IMR-90 (cell line): Measurements from ENCODE around the gene EVA1A. TPM values are rescaled to one million over a fixed set of nuclear protein-coding genes. Genes with fewer than 3 reads are reported as not detected.
"Not testable (repeated sequence)": the region's sequence is repeated elsewhere in the genome, so short reads cannot be mapped to it uniquely, and the experiment has no call there.

Experiments
- ATAC-seq: fragments of 200-7000 bp; cut with Tn5 transposase; 2 replicates; pipeline ENCODE4 v1.9.1; 2020; ENCODE audit warnings: low read depth, mild to moderate bottlenecking, moderate library complexity
- BruUV-seq: library from RNA; stranded (reverse); fragments of 400-500 nt; replicated peaks from 2 replicates; lab custom pipeline; 2021; lab: Mats Ljungman, UMichigan
- CTCF ChIA-PET: fragments of 300-600 bp; formaldehyde crosslinking; extraction: SDS; loops from one replicate; lab custom pipeline; 2021; ENCODE audit warnings: antibody characterized with exemption; lab: Yijun Ruan, JAX
- POLR2A ChIA-PET: fragments of 300-600 bp; sonication (Branson Sonifier 250); formaldehyde crosslinking; loops from one replicate; lab custom pipeline; 2022; ENCODE audit warnings: antibody characterized with exemption; ENCODE audit not compliant: unreplicated experiment; lab: Charles Lee
- DNase-seq: peaks from one replicate; pipeline ENCODE4 v3.0.0; 2013
- H2AFZ ChIP-seq: replicated peaks from 2 replicates; pipeline ENCODE3; 2013; ENCODE audit warnings: low read length, mild to moderate bottlenecking; ENCODE audit not compliant: poor library complexity
- H2AK5ac ChIP-seq: 2 replicates; pipeline ENCODE4 v1.6.1; 2013; ENCODE audit warnings: low read depth, low read length, inconsistent platforms
- H2AK9ac ChIP-seq: replicated peaks from 2 replicates; pipeline ENCODE3; 2013; ENCODE audit warnings: mild to moderate bottlenecking, low read depth, low read length, moderate library complexity; ENCODE audit not compliant: poor library complexity
- H2BK120ac ChIP-seq: 2 replicates; pipeline ENCODE4 v1.6.1; 2013; ENCODE audit warnings: low read depth, low read length, inconsistent platforms
- H2BK15ac ChIP-seq: 3 replicates; pipeline ENCODE4 v1.6.1; 2013; ENCODE audit warnings: low read depth, low read length, inconsistent platforms
- H2BK20ac ChIP-seq: 2 replicates; pipeline ENCODE4 v1.6.1; 2013; ENCODE audit warnings: low read depth, mild to moderate bottlenecking, inconsistent platforms, low read length, moderate library complexity
- H2BK5ac ChIP-seq: 2 replicates; pipeline ENCODE4 v1.6.1; 2013; ENCODE audit warnings: mild to moderate bottlenecking, low read depth, low read length, inconsistent platforms; ENCODE audit not compliant: poor library complexity, severe bottlenecking
- H3K14ac ChIP-seq: replicated peaks from 2 replicates; pipeline ENCODE4 v1.6.1; 2013; ENCODE audit warnings: low read depth, low read length, inconsistent platforms
- H3K18ac ChIP-seq: 2 replicates; pipeline ENCODE4 v1.6.1; 2013; ENCODE audit warnings: low read depth, low read length, control low read depth
- H3K23ac ChIP-seq: 2 replicates; pipeline ENCODE4 v1.6.1; 2013; ENCODE audit warnings: low read depth, low read length, inconsistent platforms
- H3K27ac ChIP-seq: 2 replicates; pipeline ENCODE4 v1.5.1; 2013; ENCODE audit warnings: mild to moderate bottlenecking, control low read depth, low read length; ENCODE audit not compliant: insufficient read depth
- H3K27me3 ChIP-seq: 2 replicates; pipeline ENCODE4 v1.6.1; 2013; ENCODE audit warnings: low read length; ENCODE audit not compliant: control insufficient read depth, insufficient read depth
- H3K36me3 ChIP-seq: 2 replicates; pipeline ENCODE4 v1.6.1; 2013; ENCODE audit warnings: low read length, mixed read lengths; ENCODE audit not compliant: control insufficient read depth, insufficient read depth
- H3K4ac ChIP-seq: 2 replicates; pipeline ENCODE4 v1.6.1; 2013; ENCODE audit warnings: low read depth, low read length, inconsistent platforms
- H3K4me1 ChIP-seq: 2 replicates; pipeline ENCODE4 v1.6.1; 2013; ENCODE audit warnings: low read length, mixed read lengths; ENCODE audit not compliant: control insufficient read depth, insufficient read depth
- H3K4me2 ChIP-seq: 2 replicates; pipeline ENCODE4 v1.6.1; 2013; ENCODE audit warnings: low read depth, mild to moderate bottlenecking, control low read depth, low read length, moderate library complexity
- H3K4me3 ChIP-seq: 2 replicates; pipeline ENCODE4 v1.5.1; 2013; ENCODE audit warnings: low read depth, mild to moderate bottlenecking, control low read depth, low read length, moderate library complexity; ENCODE audit not compliant: insufficient read depth
- H3K56ac ChIP-seq: 2 replicates; pipeline ENCODE4 v1.6.1; 2013; ENCODE audit warnings: low read length, inconsistent platforms; ENCODE audit not compliant: insufficient read depth; ENCODE audit errors: extremely low read depth
- H3K79me1 ChIP-seq, 2 experiments: 2 replicates each; pipeline ENCODE4 v1.6.1; 2013; ENCODE audit warnings: low read length in 2 of 2, inconsistent platforms in 1 of 2, low read depth in 1 of 2
- H3K9ac ChIP-seq: 2 replicates; pipeline ENCODE4 v1.6.1; 2013; ENCODE audit warnings: low read depth, low read length, control low read depth
- H3K9me1 ChIP-seq: 2 replicates; pipeline ENCODE4 v1.6.1; 2013; ENCODE audit warnings: low read length, inconsistent platforms; ENCODE audit not compliant: insufficient read depth
- H3K9me3 ChIP-seq: 2 replicates; pipeline ENCODE4 v1.6.1; 2013; ENCODE audit warnings: low read length; ENCODE audit not compliant: control insufficient read depth, insufficient read depth
- H4K20me1 ChIP-seq: 2 replicates; pipeline ENCODE4 v1.6.1; 2013; ENCODE audit warnings: low read length, inconsistent platforms; ENCODE audit not compliant: insufficient read depth
- H4K5ac ChIP-seq: 2 replicates; pipeline ENCODE4 v1.6.1; 2013; ENCODE audit warnings: mild to moderate bottlenecking, low read depth, low read length, control low read depth
- H4K8ac ChIP-seq, 2 experiments: 2 replicates each; pipeline ENCODE4 v1.6.1; 2013; ENCODE audit warnings: low read depth in 2 of 2, low read length in 2 of 2, control low read depth in 1 of 2, inconsistent platforms in 1 of 2
- H4K91ac ChIP-seq: 2 replicates; pipeline ENCODE4 v1.6.1; 2013; ENCODE audit warnings: low read depth, low read length, inconsistent platforms; ENCODE audit not compliant: insufficient read depth
- CHD1 ChIP-seq: IDR thresholded peaks from 2 replicates; pipeline ENCODE4 v1.6.1; 2012; ENCODE audit warnings: low read depth, low read length, improper control_type of control experiment
- WGBS, 2 experiments: methylation state at CpG; one replicate each; pipeline versions ENCODE4 v1.1.5 to v1.1.7; 2013; ENCODE audit warnings: missing lambda C conversion rate in 2 of 2; ENCODE audit not compliant: insufficient read length in 1 of 2; ENCODE audit errors: extremely low coverage in 2 of 2; 5-methylcytosine and 5-hydroxymethylcytosine counted together
- dilution Hi-C: fragments of 300-500 bp; cut with HindIII; formaldehyde crosslinking; loops from one replicate; pipeline ENCODE4 v1.14.3; 2018; ENCODE audit warnings: low sequenced_read_pairs; ENCODE audit not compliant: unreplicated experiment
- in situ Hi-C: fragments of 300-500 bp; cut with MboI; formaldehyde crosslinking; loops from 3 replicates; pipeline ENCODE4 v1.14.3; 2019; ENCODE audit warnings: low sequenced_read_pairs, inconsistent platforms, mixed read lengths
- intact Hi-C: fragments of 100-400 bp; cut with micrococcal nuclease; formaldehyde crosslinking; loops from 2 replicates; pipeline ENCODE4 v1.10.0; 2022
- polyA plus RNA-seq, 3 experiments: library from polyadenylated mRNA; depleted of rRNA; stranded (reverse); fragments of >200 nt; gene quantifications; 2 replicates each; pipeline ENCODE4 v1.2.3, GENCODE V29; 2012; ENCODE audit warnings: low replicate concordance in 1 of 3
- total RNA-seq: library from RNA; depleted of rRNA; stranded (reverse); fragments of >200 nt; gene quantifications from 2 replicates; pipeline ENCODE4 v1.2.3, GENCODE V29; 2012

EVA1A gene
- total and polyA plus RNA-seq, 2 of the 4 experiments (the other 2 are of a cell fraction), result 54.5 to 93.7 TPM

- no peak for TF ChIP-seq CHD1
Measured at GRCh38 chr2:75480971-75481836, 79.5 kb downstream of the EVA1A start (continued).

GRCh38 chr2:75477696-75478095 lies 83.0 kb downstream of the EVA1A start:
- H3K9me3 ChIP-seq, H2AK5ac ChIP-seq, H2BK120ac ChIP-seq, H4K8ac ChIP-seq, H3K56ac ChIP-seq, H4K5ac ChIP-seq, in situ Hi-C loops, H4K20me1 ChIP-seq, ATAC-seq, dilution Hi-C loops, H2AFZ ChIP-seq, H3K4ac ChIP-seq, H3K18ac ChIP-seq, H4K91ac ChIP-seq, H3K27me3 ChIP-seq, H3K9ac ChIP-seq, H3K36me3 ChIP-seq, H3K4me1 ChIP-seq, H3K4me2 ChIP-seq, H2BK20ac ChIP-seq, H3K79me1 ChIP-seq, H3K9me1 ChIP-seq, intact Hi-C loops, H2BK5ac ChIP-seq, H2AK9ac ChIP-seq, H3K27ac ChIP-seq, H3K23ac ChIP-seq, H2BK15ac ChIP-seq, H3K4me3 ChIP-seq, DNase-seq, H3K14ac ChIP-seq, POLR2A ChIA-PET, BruUV-seq: not testable (repeated sequence)
- CTCF ChIA-PET, result interaction anchor here (1.3 to 2.0 kb wide), 3 partner anchors 10 to 131 kb away, joined by 5 to 7 read pairs (median 6); no protein-coding TSS in a partner anchor
- WGBS, 2 experiments, result no CpG with 5 or more reads among the region's 1 CpG
